Ramos (cell line): Measurements from ENCODE around the gene IL20.
"Not testable (repeated sequence)": the region's sequence is repeated elsewhere in the genome, so short reads cannot be mapped to it uniquely, and the experiment has no call there.

Source experiments
- in situ Hi-C: fragments of 300-500 bp; cut with MboI; formaldehyde crosslinking; loops from one replicate; pipeline ENCODE4 v1.14.3; 2022; ENCODE audit warnings: low sequenced_read_pairs; ENCODE audit not compliant: unreplicated experiment

The IL20 gene

DNA sequence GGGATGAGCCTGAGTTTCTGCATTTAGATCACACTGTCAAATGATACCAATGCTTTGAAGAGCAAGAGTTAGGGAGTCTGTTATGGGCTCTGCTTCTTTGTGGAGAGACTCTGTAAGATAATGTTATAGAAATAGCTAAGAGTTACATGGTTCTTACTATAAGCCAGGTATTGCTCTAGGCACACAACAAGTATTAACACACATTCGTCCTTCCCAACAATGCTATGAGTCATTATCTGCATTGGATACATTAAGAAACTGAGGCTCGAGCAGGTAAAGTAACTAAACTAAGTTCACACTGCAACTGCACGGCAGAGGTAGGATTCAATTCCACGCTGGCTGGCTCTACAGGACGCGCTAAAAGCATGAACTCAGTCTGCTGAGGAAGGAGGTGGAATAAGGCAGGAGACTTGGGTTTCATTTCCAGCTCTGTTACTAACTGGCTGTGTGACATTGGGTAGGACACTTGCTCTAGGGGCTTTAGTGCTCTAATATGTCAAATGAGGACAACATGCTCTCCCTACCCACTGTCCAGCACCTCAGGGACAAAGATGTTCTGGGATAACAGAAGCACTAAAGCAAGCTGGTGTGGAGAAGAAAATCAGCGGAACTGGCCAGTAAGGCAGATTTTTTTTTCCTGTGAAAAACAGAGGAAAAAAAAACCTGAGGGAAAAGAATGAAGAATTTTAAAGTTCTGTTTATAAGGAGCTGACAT is 23.7 kb upstream of the IL20 start:
- in situ Hi-C loops, result no loop called here

DNA sequence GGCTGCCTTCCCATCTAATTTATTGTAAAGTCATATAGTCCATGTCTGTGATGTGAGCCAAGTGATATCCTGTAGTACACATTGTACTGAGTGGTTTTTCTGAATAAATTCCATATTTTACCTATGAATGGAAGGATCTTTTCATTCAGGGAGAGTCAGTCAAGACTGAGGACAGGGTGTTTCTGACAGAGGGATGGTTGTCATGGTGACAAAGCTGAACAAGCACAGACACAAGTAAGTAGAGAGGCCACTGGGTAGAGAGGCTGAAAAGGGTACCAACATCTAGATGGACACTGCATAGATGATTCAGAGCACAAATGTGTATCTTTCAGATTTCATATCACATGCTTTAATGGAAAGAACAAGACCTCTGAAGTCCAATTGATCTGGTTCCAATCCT is 22.6 kb upstream of the IL20 start:
- in situ Hi-C loops, result no loop called here

DNA sequence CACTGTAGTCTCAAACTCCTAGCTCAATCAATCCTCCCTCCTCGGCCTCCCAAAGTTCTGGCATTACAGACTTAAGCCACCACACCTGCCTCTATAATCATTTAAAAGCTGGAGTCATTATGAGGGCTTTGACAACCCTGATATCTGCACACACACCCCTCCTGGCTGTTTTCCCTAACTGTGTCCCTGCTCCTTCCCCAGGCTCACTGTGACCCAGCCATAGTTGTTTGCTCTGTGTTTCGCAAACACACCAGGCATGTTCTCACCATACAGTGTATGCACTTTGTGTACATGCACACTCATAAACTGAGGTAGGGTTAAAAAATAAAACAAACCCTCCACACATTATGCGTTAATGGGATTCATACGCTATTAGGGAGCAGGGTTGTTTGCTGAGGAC is 21.8 kb upstream of the IL20 start:
- in situ Hi-C loops, result no loop called here

DNA sequence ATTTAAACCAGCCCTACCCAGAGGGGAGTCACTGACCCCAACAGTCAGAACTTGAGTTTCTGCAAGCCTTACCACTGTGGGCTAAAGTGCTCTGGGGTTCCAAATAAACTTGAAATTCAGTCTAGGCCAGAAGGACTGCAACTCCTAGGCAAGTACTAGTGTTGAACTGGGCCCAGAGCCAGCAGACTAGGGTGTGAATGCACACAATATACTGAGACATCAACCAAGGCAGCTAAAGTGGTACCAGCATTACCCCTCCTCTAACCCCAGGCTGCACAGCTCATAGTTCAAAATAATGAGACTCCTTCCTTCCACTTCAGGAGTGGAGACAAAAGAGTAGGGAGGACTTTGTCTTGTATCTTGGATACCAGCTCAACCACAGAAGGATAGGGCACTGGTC is 18.9 kb upstream of the IL20 start:
- in situ Hi-C loops, result no loop called here

DNA sequence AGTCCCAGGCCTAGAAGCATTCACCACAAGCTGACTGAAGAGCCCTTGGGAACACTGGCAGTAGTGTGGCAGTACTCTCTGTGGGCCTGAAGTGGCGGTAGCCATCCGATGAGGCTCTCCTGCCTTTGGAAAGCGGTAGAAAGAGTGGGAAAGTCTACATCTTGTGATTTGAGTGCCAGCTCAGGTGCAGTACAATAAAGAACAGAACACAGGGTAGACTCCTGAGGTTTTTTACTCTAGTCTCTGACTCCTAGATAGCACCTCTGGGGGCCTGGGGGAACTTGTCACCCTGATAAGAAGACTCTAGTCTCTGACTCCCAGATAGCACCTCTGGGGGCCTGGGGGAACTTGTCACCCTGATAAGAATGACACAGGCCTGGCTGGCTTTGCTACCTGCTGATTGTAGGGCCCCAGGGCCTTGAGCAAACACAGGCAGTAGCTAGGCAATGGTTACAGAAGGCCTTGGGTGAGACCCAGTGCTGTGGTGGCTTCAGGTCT is 18.0 kb upstream of the IL20 start:
- in situ Hi-C loops, result no loop called here

DNA sequence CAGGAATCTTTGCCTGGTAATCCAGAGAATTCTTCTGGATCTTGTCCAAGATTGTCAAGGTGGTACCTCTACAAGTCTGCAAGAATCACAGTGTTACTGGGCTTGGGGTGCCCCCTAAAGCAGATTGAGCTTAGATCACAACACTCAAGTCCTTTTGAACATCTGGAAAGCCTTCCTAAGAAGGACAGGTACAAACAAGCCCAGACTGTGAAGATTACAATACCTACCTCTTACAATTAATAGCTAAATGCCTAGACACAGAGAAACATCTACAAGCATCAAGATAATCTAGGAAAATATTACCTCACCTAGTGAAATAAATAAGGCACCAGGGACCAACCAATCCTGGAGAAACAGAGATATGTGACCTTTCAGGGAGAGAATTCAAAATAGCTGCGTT is 17.5 kb upstream of the IL20 start:
- in situ Hi-C loops, result no loop called here

DNA sequence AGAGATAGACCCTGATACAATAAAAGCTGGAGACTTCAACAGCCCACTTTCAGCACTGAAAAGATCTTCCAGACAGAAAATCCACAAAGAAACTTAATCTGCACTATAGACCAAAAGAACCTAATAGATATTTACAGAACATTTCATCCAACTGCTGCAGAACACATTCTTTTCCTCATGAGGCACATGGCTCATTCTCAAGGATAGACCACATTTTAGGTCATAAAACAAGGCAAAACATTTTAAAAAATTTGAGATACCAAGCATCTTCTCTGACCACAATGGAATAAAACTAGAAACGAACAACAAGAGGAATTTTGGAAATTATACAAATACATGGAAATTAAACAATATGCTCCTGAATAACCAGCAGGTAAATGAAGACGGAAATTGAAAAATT is 15.0 kb upstream of the IL20 start:
- in situ Hi-C loops, result no loop called here

DNA sequence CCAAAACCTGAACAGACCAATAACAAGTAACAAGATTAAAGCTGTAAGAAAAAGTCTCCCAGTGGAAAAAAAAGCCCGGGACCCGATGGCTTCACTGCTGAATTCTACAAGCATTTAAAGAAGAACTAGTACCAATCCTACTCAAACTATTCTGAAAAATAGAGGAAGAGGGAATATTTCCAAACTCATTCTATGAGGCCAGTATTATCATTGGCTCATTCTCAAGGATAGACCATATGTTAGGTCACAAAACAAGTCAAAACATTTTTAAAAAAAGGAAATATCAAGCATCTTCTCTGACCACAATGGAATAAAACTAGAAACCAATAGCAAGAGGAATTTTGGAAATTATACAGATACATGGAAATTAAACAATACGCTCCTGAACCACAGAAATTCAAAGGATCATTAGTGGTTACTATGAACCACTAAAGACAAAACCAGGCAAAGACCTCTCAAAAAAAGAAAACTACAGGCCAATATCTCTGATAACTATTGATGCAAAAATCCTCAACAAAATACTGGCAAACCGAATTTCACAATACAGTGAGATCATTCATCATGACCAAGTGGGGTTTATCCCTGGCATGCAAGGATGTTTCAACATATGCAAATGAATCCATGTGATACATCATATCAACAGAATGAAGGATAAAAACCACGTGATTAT is 13.9 kb upstream of the IL20 start:
- in situ Hi-C loops, result no loop called here

DNA sequence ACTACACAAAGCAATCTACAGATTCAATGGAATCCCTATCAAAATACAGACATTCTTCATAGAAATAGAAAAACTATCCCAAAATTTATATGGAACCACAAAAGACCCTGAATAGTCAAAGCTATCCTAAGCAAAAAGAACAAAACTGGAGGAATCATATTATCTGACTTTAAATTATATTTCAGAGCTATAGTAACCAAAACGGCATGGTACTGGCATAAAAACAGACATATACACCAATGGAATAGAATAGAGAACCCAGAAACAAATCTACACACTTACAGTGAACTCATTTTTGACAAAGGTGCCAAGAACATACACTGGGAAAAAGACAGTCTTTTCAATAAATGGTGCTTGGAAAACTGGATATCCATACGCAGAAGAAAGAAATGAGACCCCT is 12.8 kb upstream of the IL20 start:
- in situ Hi-C loops, result not testable (repeated sequence)

DNA sequence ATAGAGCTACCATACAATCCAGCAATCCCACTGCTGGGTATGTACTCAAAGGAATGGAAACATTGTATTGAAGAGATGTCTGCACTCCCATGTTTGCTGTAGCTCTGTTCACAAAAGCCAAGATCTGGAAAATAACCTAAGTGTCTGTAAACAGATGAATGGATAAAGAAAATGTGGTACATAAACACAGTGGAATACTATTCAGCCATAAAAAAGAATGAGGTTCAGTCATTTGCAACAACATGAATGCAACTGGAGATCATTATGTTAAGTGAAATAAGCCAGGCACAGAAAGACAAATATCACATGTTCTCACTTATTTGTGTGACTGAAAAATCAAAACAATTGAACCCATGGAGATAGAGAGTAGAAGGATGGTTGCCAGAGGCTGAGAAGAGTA is 11.7 kb upstream of the IL20 start:
- in situ Hi-C loops, result not testable (repeated sequence)

DNA sequence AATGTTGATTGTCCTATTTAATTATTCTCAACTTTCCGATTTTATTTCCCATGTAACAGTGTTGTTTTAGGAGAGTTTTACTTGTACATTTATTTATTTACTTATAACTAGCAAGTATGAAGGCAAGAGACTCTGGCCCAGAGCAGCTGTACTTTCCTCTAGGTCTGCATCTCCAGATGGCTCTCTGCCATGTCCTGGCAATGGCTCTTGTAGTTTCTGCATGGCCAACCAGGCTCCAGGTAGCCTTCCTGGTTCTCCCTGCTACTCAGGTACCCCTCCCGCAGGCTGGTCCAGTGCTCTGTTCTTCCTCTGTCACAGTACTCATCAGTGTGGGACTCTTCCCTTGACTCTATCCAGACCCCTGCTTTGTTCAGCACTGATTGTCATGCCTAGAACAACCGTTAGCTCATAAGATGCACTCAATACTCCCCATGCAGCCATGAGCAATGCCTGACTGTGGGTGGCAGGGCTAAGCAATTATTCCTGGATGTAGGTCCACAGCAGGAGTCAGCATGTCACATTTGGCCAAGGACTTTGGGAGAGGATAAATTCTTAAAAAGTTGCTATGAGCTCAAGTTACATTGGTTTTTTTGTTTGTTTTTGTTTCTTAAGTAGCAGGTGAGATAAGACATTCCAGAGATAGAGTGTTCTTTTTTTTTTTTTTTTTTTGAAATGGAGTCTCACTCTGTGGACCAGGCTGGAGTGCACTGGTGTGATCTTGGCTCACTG is 10.9 kb upstream of the IL20 start:
- in situ Hi-C loops, result no loop called here

DNA sequence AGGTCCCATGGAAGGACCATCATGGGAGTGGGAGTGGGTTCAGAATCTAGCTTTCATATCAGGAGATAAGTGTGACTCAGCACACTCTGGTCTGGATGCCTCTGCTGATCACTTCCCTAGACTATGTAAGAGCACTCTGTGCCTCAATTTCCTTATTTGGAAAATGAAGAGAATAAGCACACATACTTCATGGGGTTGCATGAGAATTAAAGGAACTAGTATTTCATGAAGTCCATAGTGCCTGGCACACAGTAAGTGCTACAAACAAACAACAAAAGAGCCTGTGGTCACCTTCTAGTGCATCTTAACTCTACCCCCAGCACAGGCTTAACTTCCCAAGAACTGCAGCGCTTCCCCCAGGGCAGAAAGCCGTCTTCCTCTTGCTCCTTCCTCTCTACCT is 9.6 kb upstream of the IL20 start:
- in situ Hi-C loops, result no loop called here

DNA sequence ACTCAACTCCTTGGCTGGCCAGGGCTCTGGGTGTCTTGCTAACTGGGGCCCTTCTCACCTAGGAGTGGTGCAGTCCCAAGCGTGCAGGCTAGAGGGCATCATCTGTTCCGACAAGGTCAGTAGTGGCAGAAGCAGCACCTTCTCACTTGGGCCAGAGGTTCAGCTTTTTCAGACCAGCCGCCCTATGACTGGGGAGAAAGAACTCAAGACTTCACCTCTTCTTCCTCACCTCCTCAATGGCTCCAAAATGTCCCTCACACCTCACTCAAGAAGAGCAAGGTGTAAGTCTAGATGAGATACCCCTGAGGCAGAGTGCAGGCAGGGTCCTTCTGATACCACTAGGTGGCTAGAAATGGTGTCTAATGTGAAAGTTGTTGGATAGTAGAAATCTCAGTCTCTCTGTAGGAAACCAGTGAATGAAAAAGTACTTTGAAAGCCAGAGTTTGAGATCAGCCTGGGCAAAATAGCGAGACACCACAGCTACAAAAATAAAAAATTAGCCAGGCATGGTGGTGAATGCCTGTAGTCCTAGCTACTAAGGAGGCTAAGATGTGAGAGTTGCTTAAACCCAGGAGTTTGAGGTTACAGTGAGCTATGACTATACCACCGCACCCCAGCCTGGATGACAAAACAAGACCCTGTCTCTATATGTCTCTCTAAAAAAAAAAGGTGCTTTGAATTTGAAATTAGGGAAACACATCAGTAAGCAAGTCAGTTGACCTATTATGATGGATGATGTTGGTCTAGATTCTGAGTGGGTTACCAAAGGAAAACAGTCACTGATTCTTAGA is 8.6 kb upstream of the IL20 start:
- in situ Hi-C loops, result no loop called here

DNA sequence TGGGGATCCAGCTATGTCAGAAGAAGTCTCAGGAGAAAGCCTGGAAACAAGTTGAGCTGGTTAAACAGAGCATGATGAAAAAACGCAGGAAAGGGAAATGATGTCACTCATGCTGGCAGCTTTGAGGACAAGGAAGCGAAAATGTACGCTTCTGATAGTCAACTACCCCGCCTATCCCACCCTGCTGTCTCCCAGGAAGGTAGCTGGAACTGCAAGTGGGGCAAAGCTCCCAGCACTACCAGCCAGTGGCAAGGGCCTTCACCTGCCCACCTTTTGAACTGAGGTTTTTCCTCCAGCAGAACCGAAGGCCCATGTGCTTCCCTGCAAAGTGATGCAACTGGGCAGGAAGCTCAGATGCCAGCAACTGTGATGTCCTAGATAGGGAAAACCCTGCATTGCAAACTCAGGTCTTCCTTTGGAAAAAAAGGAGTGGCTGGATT is 6.3 kb upstream of the IL20 start:
- in situ Hi-C loops, result no loop called here

DNA sequence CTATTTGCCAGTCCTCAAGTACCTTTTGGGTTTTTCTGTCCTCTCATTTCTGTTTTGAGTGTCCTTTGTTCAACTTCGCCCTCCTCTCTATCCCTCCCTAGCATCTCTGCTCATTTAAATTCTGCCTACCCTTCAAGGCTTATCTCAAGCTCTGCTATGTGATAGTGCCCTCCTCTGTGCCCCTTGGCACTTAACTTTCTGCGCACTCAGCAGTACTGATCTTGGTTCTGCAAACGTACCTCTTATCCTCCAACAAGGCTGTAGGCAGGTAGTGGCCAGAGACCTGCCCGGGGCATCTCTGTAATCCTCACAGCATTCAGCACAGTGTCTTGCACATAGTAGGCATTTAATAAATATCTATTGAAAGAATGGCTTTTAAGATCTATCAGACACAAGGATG is 5.3 kb upstream of the IL20 start:
- in situ Hi-C loops, result no loop called here

DNA sequence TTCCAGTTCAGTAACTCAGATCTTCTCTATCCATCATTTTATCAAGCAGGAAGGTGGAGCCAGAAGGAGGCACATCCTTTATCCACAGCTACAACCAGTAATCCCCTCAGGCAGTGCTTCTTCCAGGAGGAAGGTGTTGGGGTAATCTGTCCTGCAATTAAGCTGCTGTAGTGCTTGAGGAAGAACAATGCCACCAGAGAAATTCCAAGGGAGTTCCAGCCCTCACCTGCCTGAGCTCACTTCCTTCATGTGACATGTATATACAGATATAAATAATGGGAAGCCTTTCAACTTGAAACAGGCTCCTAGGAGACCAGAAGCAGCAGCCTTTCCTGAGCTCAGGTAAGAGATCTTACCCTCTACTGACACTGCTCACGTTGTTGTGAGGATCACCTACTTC is 2.2 kb upstream of the IL20 start:
- in situ Hi-C loops, result no loop called here

DNA sequence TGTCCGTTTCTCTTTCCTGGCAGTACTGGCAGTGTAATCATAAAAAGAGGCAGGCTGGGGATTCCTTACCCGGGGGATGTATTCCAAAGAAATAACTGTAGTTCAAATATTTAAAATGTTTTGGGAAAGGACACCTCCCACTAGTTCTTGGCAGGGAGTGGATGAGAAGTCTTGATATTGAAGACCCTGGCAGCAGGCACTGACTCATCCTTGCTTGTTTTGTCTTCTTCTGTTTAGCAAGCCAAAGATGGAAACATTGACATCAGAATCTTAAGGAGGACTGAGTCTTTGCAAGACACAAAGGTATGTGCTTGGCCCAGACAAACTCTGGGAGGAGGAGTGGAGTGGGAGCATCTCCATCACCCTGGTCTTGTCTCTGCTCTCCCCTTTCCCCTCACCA is 639 bp downstream of the IL20 start:
- in situ Hi-C loops, result no loop called here

DNA sequence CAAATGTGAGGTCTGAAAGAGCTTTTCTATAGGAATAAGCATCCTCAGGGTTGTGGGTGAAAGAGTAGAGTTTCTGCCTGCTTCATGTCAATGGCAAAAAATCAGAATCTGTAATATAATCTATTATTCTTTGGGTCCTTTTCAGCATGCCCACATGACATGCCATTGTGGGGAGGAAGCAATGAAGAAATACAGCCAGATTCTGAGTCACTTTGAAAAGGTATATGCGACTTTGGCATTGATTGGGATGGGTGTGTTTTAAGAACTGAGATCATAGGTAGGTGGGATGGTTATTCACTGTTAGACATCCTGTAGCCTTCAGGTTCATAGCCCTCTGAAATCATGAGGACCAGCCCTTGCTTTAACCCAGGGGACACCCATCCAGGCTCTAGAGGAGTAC is 1.8 kb downstream of the IL20 start:
- in situ Hi-C loops, result no loop called here

DNA sequence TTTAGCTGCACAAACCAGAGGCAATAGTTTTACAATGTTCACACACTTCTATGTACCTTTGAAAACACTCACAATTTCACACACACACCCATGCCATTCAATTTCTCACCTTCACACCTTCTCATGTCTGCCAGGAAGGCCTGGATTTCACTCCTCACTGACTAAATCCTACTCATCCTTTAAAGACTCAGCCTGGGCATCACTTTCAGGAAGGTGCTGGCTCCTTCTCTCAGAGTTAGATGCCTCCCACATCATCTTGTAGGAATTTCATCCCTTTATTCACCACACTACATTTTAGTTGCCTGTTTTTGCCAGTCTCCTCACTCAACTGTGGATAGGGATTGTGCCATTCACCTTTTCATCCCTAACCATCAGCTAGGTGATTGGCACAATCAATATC is 2.3 kb downstream of the IL20 start:
- in situ Hi-C loops, result no loop called here

DNA sequence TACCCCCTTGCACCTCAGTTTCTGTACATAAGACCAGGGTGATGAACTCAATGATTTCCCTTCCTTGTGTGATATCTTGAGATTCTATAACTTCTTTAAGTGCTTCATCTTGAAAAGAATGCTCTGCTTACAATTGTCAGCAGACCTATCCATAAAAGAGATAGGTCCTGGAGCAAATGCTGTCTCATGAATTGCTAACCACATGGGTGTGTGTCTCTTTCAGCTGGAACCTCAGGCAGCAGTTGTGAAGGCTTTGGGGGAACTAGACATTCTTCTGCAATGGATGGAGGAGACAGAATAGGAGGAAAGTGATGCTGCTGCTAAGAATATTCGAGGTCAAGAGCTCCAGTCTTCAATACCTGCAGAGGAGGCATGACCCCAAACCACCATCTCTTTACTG is 2.8 kb downstream of the IL20 start:
- in situ Hi-C loops, result no loop called here

DNA sequence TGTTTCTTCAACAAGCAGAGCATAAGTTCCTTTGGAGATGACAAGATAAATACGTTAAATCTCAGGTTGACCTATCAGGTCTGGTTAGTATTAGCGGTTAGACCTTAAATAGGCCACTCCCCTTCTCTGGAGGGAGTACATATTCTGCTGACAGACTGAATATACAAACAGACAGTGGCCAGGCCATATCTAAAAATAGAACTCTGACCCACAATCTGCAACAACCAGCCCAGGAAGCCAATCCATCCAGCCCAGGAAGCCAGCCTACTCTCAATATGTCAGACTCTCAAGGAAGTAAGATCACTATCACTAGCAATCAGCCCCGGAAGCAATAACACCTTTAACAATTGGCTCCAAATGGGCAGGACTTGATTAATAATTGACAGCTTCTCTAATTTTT is 6.7 kb downstream of the IL20 start:
- in situ Hi-C loops, result no loop called here
